Measurements from ENCODE around the gene TLK1. TPM values are rescaled to one million over a fixed set of nuclear protein-coding genes. Genes with fewer than 3 reads are reported as not detected.

The TLK1 gene
- total and polyA plus RNA-seq, 10 of the 15 experiments (the other 5 are each of a cell fraction or from before 2014, with no cell fraction given) = 25.1 to 126 (median 57.3) TPM

DNA sequence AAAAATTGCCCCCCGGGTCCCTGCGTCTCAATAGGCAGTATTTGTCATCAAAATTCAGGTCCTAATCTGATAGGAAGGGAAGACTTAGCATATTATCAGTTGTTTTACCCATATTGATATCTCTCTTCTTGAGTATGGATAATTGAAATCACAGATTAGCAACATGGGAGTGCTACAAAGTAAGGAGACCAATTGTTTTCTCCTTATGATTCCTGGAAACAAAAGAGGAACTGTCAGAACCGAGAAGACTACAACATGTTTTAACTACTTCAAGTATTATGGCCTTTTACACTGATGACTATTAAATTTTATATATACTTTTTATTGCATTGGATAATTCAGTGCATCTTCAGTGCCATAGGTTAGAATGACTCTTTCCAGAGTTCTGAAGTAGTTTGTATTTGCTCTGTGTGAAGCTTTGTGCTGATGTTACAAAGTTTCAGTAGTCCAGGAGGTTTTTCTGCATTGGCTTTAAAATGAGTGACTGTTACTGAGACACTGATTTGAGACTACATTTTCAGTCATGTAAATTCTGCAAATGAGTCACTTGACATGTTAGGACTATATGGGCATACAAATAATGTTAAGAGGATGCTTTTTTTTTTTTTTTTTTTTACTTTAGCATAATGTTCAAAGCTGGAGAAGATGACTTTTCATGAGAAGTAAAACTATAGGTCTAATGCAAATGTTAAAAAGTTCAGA is 19.7 kb upstream of the TLK1 start:
- ChIA-PET CTCF (interaction anchor here (0.8 to 1.6 kb wide), 3 partner anchors 10 to 93 kb away, joined by 3 to 4 read pairs (median 3); no protein-coding TSS in a partner anchor), RAD21 (ENCODE audit: unreplicated experiment) (interaction anchor here (1.1 to 1.9 kb wide), 4 partner anchors 10 to 167 kb away, joined by 3 to 6 read pairs (median 4); no protein-coding TSS in a partner anchor), SMC1A (ENCODE audit: uncharacterized antibody, unreplicated experiment) (interaction anchor here (0.6 to 1.8 kb wide), 15 partner anchors 9 to 236 kb away, joined by 3 to 9 read pairs (median 3); no protein-coding TSS in a partner anchor), POLR2A (interaction anchor here (0.6 kb wide), 5 partner anchors 13 to 515 kb away, joined by 3 to 5 read pairs (median 5); no protein-coding TSS in a partner anchor)
- H3K36me3 ChIP-seq (ENCODE audit: control insufficient read depth in 2 of 2, insufficient read depth in 2 of 2, low read length in 1 of 2) = no peaks in the 10 kb centered on the region
- FAIRE-seq (no peak), DNase-seq (ENCODE audit: low read depth, low spot score) (no peak), ATAC-seq (peak; percentile 76)
- WGBS (ENCODE audit: insufficient coverage, insufficient replicate concordance, low lambda C conversion rate, missing lambda C conversion rate) = 31% methylated on average over 3 of the region's 3 CpGs
- H4K20me1 ChIP-seq (ENCODE audit: control insufficient read depth, insufficient read depth) = no peaks in the 10 kb centered on the region
- no peaks in the 10 kb centered on the region; the same call in 2 of the 3 replicates for H3K9me3 ChIP-seq (replicated peaks; ENCODE audit: control insufficient read depth, insufficient read depth, low read length)
- peak overlapping the region; percentile 37; the same call in 1 of the 2 replicates for H2AFZ ChIP-seq (ENCODE audit: control insufficient read depth, low read depth, low read length)
- intact Hi-C loops (cut with micrococcal nuclease; ENCODE audit: unreplicated experiment) (no loop called here), in situ Hi-C loops (cut with MboI) (no loop called here)
- H3K27ac ChIP-seq (ENCODE audit: control insufficient read depth, insufficient read depth) = peak overlapping the region; percentile 10; the same call in 1 of the 2 replicates
- no peaks in the 10 kb centered on the region for H3K27me3 ChIP-seq (replicated peaks in 1 of 2; ENCODE audit: control insufficient read depth in 2 of 2, insufficient read depth in 2 of 2, low read length in 1 of 2)
- peaks cover 24% of the 10 kb centered on the region for H3K4me1 ChIP-seq (ENCODE audit: control insufficient read depth, insufficient read depth, low read length)
- TF ChIP-seq TCF12 (IDR thresholded peaks at IDR 0.05; ENCODE audit: low read depth, low read length) (no peak), EED (IDR thresholded peaks at IDR 0.05; ENCODE audit: low read depth) (no peak), NFYB (IDR thresholded peaks at IDR 0.05; ENCODE audit: insufficient read depth, low read depth, low read length) (no peak), WRNIP1 (IDR thresholded peaks at IDR 0.05; ENCODE audit: borderline replicate concordance, low read depth, low read length) (no peak), SUZ12 (IDR thresholded peaks at IDR 0.05; ENCODE audit: unreplicated experiment) (no peak), ZNF384 (IDR thresholded peaks at IDR 0.05; ENCODE audit: borderline replicate concordance, low read depth, low read length) (peak; percentile 44; the same call in 1 of the 2 replicates), FOXM1 (IDR thresholded peaks at IDR 0.05; ENCODE audit: low read depth, low read length) (no peak), SPI1 (IDR thresholded peaks at IDR 0.05; ENCODE audit: borderline replicate concordance, insufficient read depth, low read depth, low read length) (peak; percentile 57; the same call in 1 of the 2 replicates), CREM (IDR thresholded peaks at IDR 0.05; ENCODE audit: low read depth) (no peak), JUNB (IDR thresholded peaks at IDR 0.05) (peak; percentile 53), STAT1 (conservative IDR thresholded peaks at IDR 0.05) (no peak)
- TF ChIP-seq, protein P1, sequence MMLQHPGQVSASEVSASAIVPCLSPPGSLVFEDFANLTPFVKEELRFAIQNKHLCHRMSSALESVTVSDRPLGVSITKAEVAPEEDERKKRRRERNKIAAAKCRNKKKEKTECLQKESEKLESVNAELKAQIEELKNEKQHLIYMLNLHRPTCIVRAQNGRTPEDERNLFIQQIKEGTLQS (IDR thresholded peaks at IDR 0.05; ENCODE audit: borderline replicate concordance, extremely low read depth, low read depth, low read length) = no peak
- TF ChIP-seq, protein P2, sequence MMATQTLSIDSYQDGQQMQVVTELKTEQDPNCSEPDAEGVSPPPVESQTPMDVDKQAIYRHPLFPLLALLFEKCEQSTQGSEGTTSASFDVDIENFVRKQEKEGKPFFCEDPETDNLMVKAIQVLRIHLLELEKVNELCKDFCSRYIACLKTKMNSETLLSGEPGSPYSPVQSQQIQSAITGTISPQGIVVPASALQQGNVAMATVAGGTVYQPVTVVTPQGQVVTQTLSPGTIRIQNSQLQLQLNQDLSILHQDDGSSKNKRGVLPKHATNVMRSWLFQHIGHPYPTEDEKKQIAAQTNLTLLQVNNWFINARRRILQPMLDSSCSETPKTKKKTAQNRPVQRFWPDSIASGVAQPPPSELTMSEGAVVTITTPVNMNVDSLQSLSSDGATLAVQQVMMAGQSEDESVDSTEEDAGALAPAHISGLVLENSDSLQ (IDR thresholded peaks at IDR 0.05) = peak; percentile 31; the same call in 1 of the 2 replicates
- TF ChIP-seq, protein P3, sequence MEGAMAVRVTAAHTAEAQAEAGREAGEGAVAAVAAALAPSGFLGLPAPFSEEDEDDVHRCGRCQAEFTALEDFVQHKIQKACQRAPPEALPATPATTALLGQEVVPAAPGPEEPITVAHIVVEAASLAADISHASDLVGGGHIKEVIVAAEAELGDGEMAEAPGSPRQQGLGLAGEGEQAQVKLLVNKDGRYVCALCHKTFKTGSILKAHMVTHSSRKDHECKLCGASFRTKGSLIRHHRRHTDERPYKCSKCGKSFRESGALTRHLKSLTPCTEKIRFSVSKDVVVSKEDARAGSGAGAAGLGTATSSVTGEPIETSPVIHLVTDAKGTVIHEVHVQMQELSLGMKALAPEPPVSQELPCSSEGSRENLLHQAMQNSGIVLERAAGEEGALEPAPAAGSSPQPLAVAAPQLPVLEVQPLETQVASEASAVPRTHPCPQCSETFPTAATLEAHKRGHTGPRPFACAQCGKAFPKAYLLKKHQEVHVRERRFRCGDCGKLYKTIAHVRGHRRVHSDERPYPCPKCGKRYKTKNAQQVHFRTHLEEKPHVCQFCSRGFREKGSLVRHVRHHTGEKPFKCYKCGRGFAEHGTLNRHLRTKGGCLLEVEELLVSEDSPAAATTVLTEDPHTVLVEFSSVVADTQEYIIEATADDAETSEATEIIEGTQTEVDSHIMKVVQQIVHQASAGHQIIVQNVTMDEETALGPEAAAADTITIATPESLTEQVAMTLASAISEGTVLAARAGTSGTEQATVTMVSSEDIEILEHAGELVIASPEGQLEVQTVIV (IDR thresholded peaks at IDR 0.05; ENCODE audit: borderline replicate concordance, partially characterized antibody) = no peak
- TF ChIP-seq, protein P4, sequence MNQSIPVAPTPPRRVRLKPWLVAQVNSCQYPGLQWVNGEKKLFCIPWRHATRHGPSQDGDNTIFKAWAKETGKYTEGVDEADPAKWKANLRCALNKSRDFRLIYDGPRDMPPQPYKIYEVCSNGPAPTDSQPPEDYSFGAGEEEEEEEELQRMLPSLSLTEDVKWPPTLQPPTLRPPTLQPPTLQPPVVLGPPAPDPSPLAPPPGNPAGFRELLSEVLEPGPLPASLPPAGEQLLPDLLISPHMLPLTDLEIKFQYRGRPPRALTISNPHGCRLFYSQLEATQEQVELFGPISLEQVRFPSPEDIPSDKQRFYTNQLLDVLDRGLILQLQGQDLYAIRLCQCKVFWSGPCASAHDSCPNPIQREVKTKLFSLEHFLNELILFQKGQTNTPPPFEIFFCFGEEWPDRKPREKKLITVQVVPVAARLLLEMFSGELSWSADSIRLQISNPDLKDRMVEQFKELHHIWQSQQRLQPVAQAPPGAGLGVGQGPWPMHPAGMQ (IDR thresholded peaks at IDR 0.05; ENCODE audit: borderline replicate concordance) = no peak
- H3K4me3 ChIP-seq = no peak overlapping the region
- H3K79me2 ChIP-seq (ENCODE audit: control insufficient read depth, insufficient read depth, low read length) = no peaks in the 10 kb centered on the region
- no TSS peak for BruUV-seq (replicated peaks)
- H3K9ac ChIP-seq (ENCODE audit: control insufficient read depth, insufficient read depth, low read length) = no peak overlapping the region
- H3K4me2 ChIP-seq (ENCODE audit: control insufficient read depth, insufficient read depth) = peak overlapping the region; percentile 59; the same call in 1 of the 2 replicates
